Measurements from ENCODE around the gene WDR89. TPM values are rescaled to one million over a fixed set of nuclear protein-coding genes. Genes with fewer than 3 reads are reported as not detected.
"Not testable (repeated sequence)": the region's sequence is repeated elsewhere in the genome, so short reads cannot be mapped to it uniquely, and the experiment has no call there.

WDR89 gene
- polyA plus RNA-seq, 3 donors, result 19.8 to 23.1 (median 20.8) TPM

DNA sequence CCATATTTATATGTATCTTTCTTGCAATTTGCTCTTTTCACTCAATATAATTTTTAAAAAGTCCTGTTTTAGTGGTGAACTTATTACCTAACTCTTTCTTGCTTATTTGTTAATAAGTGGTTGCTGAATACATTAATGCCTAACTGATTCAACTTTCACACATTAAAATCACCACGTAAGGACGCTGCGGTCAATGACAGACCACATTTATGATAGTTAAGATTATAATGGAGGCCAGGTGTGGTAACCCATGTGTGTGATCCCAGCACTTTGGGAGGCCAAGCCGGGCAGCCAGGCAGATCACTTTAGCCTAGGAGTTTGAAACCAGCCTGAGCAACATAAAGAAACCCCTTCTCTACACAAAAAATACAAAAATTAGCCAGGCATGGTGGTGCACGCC lies 37.0 kb downstream of the WDR89 start:
- no peak for DNase-seq

DNA sequence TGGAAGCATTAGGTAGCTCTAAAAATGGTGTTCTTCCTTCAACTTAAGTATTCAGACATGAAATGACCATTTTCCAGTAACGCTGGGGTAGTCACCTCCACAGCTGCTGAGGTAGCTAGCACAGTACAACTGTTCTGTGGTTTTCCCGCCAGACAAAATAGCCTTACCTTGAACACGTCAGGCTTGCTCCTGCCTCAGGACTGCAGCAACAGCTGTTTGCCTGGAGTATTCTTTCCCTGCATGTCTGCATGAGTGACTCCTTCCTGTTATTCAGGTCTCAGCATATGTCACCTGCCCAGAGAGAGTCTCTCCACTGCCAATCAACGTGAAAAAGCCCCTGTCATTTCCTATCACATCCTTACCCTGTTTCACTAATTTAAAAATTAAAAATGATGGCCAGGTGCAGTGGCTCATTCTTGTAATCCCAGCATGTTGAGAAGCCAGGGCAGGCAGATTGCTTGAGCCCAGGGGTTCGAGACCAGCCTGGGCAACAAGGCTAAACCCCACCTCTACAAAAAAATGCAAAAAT lies 37.9 kb downstream of the WDR89 start:
- no peak for DNase-seq

DNA sequence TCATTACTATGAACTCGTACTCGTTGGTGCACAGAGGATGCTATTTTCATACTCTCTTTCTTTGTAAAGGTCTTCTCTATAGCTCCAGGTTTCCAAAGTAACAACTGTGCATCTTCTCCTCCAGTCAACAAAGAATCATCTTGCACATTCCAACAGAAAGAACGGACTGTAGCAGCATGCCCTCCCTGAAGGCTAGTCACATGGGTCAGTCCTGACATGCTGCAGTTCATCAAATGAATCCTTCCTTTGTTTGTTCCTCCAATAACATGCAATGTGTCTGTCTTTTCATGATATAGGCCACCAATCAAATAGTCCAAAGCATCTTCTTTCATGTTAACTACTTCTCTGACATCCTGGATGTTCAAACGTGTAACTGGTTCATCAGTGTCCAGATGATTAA lies 42.9 kb downstream of the WDR89 start:
- no peak for DNase-seq

DNA sequence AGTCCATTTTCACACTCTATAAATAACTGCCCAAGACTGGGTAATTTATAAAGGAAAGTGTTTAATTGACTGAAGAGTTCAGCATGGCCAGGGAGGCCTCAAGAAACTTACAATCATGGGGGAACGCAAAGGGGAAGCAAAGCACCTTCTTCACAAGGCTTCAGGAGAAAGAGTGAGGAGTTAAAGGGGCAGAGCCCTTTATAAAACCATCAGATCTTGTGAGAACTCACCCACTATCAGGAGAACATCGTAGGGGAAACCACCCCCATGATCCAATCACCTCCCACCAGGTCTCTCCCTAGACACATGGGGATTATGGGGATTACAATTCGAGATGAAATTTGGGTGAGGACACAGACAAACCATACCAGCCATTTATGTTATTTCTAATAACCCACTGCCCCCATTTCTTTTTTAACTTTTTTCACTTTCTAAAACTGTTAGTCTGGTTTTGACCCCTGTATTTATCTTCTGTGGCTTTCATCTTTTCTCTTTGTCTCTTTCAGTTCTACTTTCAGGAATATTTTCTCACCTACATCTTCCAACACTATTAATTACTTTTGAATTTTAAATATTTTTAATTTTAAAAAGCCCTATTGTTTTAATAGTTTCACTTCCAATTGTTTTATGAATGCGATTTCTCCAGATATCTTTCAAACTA lies 44.5 kb downstream of the WDR89 start:
- DNase-seq, result no peak

DNA sequence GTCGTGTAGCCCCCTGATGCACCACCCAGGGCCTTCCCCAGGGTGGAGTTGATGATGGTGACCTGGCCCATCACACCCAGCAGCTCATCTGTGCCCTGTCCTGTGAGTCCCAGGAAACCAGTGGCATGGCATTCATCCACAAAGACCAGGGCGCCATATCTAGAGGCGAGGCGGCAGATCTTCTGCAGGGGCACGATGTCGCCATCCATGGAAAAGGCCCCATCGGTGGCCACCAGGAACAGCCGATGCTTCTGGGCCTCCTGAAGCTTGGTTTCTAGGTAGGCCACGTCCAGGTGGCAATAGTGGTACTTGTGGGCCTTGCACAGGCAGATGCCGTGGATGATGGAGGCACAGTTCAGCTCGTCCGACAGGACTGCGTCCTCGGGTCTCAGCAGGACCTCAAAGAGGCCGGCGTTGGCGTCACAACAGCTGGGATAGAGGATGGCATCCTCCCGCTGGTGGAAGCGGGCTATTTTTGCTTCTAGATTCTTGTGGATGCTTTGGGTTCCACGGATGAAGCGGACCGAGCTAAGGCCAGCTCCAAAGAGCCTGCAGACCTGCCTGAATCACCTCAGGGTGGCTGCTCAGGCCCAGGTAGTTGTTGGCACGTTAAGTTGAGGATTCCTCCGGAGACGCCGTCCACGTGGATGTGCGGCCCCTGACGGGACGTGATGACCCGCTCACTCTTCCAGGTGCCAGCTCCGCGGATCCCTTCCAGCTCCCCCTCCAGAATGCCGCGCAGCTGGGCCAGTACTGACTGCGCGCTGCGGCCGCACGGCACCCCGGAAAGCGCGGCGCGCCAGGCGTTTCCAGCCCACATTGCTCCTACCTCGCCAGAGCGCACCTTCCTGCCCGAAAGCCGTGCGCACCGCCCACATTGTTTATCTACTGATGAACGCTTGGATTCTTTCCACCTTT lies 47.0 kb downstream of the WDR89 start:
- no peak for DNase-seq

DNA sequence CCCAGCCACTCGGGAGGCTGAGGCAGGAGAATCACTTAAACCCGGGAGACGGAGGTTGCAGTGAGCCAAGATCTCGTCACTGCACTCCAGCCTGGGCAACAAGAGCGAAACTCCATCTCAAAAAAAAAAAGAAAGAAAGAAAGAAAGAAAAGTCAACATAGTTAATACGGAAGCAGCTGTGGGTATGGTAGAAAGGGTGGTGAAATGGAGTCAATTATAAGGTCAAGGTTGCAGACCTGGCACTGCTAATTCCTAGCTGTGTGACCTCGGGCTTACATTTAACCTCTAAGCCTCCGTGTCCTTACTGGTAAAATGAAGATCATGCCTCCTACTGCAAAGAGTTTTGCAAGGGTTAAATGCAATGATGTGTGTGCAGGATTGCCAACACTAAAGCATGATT lies 58.6 kb downstream of the WDR89 start:
- not testable (repeated sequence) for DNase-seq

DNA sequence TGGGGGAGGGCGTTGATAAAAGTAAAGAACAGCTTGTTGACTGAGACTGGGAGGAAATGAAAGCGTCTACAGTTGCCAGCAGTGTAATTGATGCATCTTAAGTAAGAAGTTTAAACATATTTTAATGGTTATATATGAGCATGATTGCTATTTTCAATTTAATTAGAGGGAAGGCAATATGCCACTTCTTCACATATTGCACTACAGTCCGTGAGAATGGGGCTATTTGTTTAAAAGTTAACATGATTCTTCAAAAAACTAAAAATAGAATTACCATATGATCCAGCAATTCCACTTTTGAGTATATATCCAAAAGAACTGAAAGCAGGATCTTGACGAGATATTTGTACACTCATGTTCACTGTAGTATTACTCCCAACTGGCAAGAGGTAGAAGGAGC lies 60.2 kb downstream of the WDR89 start:
- DNase-seq, result no peak

DNA sequence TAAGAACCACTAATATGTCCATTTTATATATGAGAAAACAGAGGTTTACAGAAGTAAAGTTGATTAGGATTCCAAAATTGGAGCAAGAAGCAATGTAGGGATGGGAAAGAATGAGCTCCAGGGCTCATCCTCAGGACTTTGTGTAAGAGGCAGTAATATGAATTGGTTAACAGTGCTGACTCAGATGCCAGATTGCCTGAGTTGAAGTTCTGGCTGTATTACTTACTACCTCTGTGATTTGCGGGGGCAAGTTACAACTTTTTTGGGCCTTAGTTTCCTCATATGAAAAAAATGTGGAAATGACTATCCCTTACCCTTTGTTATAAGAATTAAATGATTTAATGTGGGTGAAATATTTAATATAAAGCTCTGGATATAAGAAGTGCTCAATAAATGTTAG lies 63.4 kb downstream of the WDR89 start:
- no peak for DNase-seq

DNA sequence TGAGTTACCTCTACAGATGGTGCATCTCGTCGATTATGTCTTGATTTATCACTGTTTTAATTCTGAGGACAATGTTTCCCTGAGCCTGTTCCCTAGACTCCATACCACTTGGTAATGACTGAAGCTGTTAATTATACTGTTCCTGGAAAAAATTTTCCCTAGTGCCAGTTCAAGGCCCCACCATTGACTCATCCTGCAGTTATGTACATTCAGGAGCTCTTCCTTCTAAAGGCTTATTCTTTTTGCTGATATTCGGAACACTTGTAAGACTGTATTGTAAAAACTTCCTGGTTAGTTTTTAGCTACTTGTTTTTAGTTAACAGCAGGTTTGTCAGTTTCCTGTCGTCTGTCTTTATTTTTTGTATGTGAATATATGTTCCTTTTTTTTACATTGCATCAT lies 68.1 kb downstream of the WDR89 start:
- no peak for DNase-seq

DNA sequence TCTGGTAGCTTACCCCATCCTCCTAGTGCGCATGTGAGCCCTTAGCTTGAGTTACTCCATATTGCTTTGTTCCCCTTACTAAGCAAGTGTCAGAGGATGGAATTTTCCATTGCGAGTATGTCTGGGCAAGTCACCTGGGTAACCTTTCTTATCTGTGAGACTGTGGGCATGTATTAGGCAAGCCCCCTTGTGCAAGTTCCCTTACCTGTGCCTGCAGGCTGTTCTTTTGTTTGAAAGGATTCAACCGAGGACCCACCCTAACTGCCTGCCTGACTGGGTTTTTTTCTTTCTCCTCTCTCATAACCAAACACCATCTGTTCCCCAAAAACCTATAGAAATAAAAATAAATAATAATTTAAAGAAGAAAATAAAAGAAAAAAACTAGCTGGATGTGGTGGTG lies 76.2 kb downstream of the WDR89 start:
- DNase-seq, result no peak

DNA sequence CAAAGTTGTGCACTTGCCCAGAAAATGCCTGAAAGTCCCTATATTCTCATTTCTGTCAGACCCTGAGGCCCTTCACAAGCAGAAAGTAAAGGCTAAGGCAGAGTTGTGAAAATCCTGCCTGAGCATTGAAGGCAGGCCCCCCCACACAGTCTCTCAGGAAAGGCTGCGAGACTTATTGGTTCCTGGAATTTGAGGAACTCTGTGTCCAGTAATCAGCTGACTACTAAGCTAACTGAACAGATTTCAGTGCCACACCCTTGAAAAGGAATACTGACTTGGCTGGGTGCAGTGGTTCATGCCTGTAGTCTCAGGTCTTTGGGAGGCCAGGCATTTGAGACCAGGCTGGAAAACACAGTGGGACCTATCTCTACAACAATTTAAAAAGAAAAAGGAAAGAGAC lies 77.4 kb downstream of the WDR89 start:
- DNase-seq, result no peak

DNA sequence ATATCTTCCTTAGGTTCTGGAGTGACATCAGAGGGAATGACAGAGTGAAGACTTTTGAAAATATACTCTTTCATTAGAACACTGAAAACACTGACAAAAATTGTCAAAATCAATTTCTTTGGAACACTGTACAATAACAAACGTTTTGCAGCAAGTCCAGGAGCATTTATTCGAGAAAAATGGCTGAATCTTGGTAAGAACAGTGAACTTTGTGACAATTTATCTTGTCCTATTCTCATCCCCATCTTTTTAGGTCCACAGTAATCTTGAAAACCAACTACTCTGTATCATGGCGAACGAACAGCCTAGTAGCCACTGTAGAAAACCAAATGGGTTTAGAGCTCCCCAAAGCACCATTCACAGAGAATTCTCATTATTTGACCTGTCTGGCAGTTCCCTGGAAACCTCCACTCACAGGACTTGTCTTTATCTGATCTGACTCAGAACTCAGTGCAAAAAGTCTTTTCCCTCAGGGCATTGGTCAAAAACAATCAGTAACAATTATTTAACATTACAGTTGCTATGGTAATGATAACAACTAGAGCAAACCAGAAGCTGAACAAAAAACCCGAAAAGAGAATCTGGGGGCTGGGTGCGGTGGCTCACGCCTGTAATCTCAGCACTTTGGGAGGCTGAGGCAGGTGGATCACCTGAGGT lies 78.2 kb downstream of the WDR89 start:
- no peak for DNase-seq

DNA sequence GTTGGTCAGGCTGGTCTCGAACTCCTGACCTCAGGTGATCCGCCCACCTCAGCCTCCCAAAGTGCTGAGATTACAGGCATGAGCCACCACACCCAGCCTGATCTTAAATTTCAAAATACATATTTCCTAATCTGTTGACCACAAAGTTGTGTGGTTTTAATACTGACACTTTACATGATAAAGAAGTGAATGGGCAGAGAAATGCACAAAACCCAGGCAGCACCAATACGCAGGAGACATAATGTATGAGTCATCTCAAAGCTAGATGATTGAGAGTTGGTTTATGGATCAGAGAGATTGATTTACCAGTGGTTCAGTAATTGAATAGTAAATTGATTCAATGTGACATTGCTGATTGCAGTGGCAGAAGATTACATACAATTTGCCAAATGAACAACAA lies 79.3 kb downstream of the WDR89 start:
- DNase-seq, result no peak

DNA sequence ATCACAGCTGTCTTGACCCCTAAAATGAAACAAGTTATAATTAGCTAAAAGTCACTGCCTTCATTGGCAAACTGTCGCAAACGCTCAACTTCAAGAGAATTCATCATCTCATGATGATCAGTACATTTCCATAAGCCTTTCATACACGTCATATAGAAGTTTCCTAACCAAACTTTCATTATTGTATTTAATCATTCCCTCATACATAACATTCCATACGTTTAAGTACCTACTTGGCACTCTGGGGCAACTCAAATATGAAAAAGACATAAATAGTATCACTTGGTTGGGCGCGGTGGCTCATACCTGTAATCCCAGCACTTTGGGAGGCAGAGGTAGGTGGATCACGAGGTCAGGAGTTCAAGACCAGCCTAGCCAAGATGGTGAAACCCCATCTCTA lies 86.1 kb downstream of the WDR89 start:
- no peak for DNase-seq

DNA sequence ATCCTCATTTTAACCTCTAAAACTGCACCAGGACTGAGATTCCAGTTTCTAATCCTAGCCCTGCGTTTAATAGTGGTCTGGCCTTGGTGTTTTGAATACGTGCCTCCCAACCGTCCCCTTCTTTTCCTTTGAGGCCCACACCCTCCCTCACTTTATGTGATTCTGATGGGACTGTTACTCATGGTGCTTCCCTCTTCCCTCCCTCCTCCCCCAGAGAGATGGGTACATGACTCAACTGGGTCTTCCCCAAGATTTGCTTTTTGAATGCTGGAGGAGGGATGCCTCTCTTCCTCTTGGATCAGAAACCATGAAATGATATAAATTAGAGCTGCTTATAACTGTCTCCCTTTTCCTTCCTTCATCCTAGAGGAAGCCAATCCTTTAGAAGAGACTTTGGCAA lies 90.3 kb downstream of the WDR89 start:
- no peak for DNase-seq

DNA sequence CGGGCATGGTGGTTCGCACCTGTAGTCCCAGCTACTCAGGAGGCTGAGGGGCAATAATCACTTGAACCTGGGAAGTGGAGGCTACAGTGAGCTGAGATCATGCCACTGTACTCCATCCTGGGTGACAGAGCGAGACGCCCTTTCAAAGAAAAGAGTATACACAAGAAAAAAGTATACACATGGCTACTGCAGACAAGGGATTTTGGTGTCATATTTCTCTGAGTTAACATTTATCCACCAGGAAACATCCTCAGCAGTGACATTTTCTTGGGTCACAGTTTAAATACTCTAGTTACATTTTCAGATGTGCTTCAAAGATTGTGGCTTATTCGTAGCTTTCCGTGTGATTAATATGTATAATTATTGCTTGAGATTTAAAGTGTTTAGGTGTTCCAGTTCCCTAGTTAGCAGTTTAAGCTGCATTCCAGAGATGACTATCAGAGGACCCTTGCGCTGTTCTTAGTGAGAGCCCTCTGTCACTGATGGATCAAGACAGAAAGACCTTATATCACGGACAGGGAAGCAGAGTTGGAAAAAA lies 93.8 kb downstream of the WDR89 start:
- no peak for DNase-seq

Other genes with a start within 250 kb of the WDR89 start
- gene PPP2R5E, start 98.5 kb downstream of the WDR89 start, polyA plus RNA-seq (ENCODE audit: insufficient read length in 3 of 3), result 10 to 100 TPM; 34.5 to 35.3 (median 34.7) TPM
- gene SGPP1, start 86.2 kb upstream of the WDR89 start, polyA plus RNA-seq (ENCODE audit: insufficient read length in 3 of 3), result 10 to 100 TPM; 24.9 to 27.7 (median 27.4) TPM
- 100 to 1,000 TPM; 101 to 171 (median 160) TPM for gene SYNE2, start 211.1 kb upstream of the WDR89 start, polyA plus RNA-seq (ENCODE audit: insufficient read length in 3 of 3)

All from renal pelvis (tissue), 4 donors.